Germinal center (tissue), 1 donor: Measurements from ENCODE around the gene GLYAT.

Experiments used
- DNase-seq: peaks from one replicate; pipeline ENCODE4 v3.0.0; 2012; ENCODE audit warnings: mixed read lengths, low spot score

The GLYAT gene

GRCh38 chr11:58731819-58732218 is at the start of gene GLYAT:
Gene GLYAT (minus strand): TSS chr11:58731943. CDS start chr11:58724496, 7,447 bp downstream.
- DNase-seq, result no peak

GRCh38 chr11:58781345-58781744 is 49.6 kb upstream of the GLYAT start:
- no peak for DNase-seq

- no peak for DNase-seq
Observed at GRCh38 chr11:58780578-58780977, 48.8 kb upstream of the GLYAT start.

- DNase-seq, result no peak
Observed at GRCh38 chr11:58776891-58777710, 45.4 kb upstream of the GLYAT start.

- no peak for DNase-seq
Observed at GRCh38 chr11:58775066-58775708, 43.4 kb upstream of the GLYAT start.

- DNase-seq, result no peak
Observed at GRCh38 chr11:58774164-58774593, 42.4 kb upstream of the GLYAT start.

GRCh38 chr11:58773337-58773736 is 41.6 kb upstream of the GLYAT start:
- no peak for DNase-seq

- no peak for DNase-seq
Observed at GRCh38 chr11:58772329-58773285, 40.9 kb upstream of the GLYAT start.

GRCh38 chr11:58771458-58771855 is 39.7 kb upstream of the GLYAT start:
- DNase-seq, result no peak

GRCh38 chr11:58770627-58771457 is 39.1 kb upstream of the GLYAT start:
- no peak for DNase-seq

- no peak for DNase-seq
Observed at GRCh38 chr11:58770166-58770565, 38.4 kb upstream of the GLYAT start.

GRCh38 chr11:58769308-58769707 is 37.6 kb upstream of the GLYAT start:
- DNase-seq, result no peak

GRCh38 chr11:58768137-58768536 is 36.4 kb upstream of the GLYAT start:
- no peak for DNase-seq

- DNase-seq, result no peak
Observed at GRCh38 chr11:58765078-58765477, 33.3 kb upstream of the GLYAT start.

GRCh38 chr11:58763120-58763490 is 31.4 kb upstream of the GLYAT start:
- DNase-seq, result no peak

GRCh38 chr11:58762284-58763119 is 30.8 kb upstream of the GLYAT start:
- no peak for DNase-seq

- no peak for DNase-seq
Observed at GRCh38 chr11:58757439-58757838, 25.7 kb upstream of the GLYAT start.

- no peak for DNase-seq
Observed at GRCh38 chr11:58745705-58746364, 14.1 kb upstream of the GLYAT start.

GRCh38 chr11:58744988-58745704 is 13.4 kb upstream of the GLYAT start:
- DNase-seq, result no peak
